HG02852 (cell line): ENCODE results near the gene ADCY4.
A peak's percentile ranks its signal among the peaks of the same experiment; 100 is the strongest.
"Not testable (repeated sequence)": the region's sequence is repeated elsewhere in the genome, so short reads cannot be mapped to it uniquely, and the experiment has no call there.

Experiments
- ATAC-seq: cut with Tn5 transposase; IDR thresholded peaks from one replicate; pipeline ENCODE4 v1.9.1; 2021; ENCODE audit warnings: mild to moderate bottlenecking, moderate library complexity; ENCODE audit not compliant: unreplicated experiment

The ADCY4 gene

DNA sequence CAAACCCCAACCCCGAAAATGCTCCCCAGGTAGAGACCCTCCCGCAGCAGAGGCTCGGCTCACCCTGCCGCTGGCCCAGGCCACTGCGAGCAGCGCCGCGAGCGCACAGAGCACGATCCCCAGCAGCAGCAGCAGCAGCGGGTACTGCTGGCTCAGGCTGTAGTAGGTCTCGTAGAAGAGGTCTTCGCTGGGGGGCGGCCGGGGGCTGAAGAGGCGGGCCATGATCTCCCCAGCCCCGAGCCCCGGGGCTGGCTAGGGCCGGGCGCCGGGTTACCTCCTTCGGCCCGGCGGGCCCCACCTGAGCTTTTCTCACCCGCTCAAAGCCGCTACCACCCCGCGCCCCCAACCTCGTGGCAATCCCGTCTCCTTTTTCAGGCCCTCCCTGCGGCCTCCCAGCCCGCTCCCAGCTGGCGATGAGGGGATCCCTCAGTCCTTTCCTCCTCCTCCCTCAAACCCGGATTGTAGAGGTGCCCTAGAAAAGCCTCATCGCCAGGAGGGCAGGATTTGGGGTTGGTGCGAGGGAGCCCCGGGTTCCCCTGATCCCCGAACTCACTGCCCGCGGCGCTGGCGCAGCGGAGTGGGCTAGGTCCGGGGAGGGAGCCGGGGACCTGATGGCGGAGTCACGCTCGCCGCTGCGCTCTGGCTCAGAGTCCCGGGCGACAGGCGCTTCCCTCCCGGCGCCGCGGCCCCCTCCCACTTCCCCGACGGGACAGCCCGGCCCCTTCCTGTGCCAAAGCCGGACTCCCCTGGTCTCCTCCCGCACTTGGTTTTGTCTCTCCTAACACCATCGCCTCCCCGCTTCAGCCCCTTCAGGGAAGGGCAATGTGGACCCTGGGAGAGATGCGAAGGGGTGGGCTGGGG, at the start of gene ADCY4:
ADCY4 (minus strand) TSS at position 641 of the 861 bp plus-strand sequence; CDS start at position 222, 419 bp downstream.
- no peak for ATAC-seq

DNA sequence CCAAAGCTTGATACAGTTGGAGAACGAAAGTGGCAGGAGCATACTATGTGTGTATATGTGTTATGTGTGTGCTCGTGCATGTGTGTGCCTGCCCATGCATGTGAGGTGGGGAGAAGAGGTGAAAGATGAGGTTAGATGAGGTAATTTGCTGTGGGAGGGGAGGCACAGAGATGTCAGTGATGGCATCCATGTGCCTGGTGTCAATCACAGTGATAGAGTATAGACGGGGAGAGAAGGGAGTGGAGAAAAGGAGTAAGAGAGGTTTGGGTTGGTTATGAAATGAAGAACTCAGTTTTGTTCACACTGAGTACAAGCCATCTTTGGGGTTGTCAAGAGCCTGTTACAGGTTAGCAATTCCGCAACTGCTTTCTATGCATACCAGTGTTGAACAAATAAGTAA, 49.3 kb upstream of the ADCY4 start:
- no peak for ATAC-seq

DNA sequence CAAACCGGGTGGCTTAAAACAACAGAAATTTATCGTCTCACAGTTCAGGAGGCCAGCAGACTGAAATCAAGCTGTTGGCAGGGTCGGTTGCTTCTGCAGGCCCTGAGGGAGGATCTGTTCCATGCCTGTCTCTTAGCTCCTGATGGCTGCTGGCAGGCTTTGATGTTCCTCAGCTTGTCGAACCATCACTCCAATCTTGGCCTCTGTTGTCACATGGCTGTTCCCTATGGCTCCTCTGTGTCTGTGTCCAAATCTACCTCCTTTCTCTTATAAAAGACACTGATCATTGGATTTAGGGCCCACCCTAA, 47.1 kb upstream of the ADCY4 start:
- ATAC-seq, result no peak

DNA sequence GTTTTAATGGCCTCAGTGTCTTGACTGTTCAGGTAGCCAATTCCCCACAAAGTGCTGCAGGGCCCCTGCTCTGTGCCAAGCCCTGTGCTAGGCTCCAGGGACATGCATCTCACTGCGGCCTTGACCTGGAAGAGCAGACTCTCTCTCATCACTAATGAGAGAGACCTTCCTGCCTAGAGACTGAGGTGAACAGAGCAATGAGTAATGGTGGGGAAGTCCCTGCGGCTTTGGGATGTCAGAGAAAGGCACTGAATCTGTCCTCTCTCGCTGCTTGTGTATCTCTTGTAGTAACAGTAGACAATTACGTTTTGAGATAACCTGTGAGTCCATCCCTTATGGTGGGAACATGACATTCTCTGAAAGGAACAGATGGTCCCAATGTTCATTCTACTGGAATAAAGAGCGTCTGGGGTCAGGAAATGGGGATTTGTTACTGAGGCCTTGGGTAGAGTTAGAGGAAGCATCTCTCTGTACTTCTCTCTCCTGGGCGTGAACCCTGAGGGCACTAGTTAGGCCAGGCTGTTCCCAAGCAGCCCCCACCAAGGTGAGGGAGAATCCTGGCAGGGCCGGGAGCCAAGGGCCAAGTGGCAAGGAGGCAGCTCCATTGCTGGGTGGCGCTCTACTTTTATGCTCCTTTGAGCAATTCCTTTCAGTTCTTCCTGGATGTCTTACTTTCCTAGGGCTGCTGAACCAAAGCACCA, 46.6 kb upstream of the ADCY4 start:
- ATAC-seq, result peak; percentile 54

DNA sequence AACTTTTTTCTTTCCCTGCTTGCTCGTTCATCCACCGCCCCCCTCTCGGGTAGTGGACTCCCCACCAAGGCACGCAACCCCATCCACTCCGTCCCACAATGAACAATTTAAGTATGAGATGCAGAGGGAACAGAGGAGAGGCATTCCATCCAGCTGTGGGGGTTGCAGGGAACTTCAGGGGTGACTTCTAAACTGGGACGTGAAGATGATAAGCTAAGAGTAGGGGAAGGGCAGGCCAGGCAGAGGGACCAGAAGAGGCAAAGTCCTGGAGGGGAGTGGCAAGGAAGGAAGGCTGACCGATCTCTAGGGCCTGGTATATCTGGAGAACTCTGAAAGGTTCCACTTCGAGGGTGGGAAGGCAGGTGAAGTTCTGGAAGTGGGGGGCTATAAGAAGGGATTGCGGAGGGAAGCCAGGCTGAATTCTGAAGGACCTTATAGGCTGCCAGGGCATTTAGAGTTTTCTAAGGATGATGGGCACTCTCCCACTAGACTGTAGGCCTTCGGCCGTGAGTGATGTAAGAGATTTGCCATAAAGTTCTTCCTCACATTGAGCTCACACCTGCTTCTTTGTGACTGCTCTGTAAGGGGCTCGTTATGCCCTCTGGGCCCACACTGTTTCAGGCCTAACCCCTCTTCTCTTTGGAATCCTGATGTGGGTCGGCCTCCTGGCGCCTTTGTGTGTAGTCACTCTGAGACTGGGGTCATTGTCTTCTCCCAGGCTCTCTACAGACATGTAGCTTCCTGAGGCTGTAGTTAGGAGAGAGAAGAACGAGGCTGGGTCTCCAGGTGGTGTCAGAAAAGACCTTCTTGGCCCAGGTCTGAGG, 45.2 kb upstream of the ADCY4 start:
- no peak for ATAC-seq

DNA sequence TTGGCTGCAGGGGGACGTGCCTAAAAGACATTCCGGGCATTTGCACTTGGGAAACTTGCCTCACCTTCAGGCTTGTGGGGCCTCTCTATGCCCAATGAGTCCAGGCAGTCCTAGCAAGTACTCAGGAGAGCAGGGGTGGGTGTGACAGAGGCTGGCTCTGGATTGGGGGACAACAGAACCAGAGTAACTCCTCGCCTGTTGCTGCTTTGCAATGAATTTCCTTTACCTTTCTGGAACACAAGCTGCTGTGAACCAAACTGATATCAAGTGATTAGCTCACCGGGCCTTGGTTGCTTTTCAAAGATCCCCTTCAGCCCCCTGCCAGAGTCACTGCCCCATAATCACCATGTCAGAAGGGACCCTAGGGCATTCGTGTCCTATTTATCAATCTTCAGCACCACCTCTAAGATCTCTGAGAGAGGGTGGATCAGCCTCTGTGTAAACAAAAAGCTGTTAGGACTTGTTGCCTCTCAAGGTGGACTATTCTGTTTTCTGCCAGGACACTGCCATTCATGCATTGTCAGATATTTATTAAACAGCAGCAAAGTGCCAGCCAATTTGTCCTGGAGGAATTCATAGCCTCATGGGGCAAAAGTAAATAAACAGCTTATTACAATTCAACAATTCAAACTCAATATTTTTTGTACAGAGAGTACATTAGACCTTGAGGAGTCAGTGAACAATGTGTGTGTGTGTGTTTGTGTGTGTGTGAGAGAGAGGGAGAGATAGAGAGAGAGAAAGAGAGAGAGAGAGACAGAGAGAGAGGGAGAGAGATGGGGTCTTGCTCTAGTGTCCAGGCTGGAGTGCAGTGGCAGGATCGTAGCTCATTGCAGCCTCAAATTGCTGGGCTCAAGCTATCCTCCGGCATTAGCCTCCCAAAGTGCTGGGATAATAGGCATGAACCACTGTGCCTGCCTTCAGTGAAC, 44.4 kb upstream of the ADCY4 start:
- no peak for ATAC-seq

DNA sequence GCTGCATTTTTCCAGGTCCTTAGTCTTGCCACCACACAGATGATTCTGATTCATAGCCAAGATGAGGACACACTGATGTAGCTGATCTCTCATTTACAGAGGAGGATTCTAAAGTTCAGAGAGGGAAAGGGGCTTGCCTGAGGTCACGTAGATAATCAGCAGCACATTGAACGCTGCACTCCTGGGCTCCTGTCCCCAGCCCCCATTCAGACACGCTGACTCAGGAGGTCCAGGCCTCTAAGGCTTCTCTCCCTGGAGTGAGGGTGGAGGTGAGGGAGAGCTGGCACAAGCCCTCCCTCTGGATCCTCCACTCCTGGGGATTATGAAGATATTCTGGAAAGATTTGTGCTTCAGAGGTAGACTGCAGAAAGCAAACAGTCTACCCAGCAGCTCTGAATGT, 43.5 kb upstream of the ADCY4 start:
- no peak for ATAC-seq

DNA sequence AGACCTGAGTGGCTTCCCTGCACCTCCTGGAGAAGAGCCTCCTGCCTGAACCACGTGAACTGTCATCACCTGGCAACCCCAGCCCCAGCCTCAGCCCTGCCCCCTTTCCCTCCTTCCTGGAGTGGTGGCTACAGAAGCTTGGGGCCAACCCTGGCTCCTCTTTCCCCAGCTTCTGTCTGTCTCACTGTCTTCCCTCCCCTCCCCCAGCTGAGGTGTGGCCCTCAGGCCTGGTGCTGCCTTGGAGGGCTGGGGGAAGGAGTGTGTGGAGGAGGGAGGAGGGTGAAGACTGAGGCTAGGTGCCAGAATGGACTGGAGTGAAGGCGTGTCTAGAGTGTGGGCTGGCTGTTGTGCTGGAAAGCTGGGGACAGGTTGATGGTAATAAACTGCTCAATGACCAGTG, 42.8 kb upstream of the ADCY4 start:
- ATAC-seq, result no peak

DNA sequence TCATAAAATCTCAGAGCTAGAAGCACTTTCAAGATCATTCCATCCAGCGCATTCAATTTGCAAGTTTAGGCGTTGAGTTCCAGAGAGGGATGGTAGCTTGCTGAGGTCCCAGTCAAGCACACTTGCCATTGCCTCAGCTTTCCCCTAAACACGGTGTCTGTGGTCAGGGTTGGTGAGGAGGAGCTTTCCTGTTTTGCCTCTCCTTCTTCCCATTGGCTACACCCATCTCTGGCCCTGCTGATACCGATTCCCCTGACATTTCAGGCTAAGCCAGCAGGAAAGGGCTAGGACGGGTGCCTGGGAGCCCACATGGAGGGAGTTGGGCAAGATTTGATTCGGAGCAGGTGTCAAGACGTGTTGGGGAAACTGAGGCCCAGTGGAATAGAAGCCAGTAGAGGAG, 42.3 kb upstream of the ADCY4 start:
- no peak for ATAC-seq

DNA sequence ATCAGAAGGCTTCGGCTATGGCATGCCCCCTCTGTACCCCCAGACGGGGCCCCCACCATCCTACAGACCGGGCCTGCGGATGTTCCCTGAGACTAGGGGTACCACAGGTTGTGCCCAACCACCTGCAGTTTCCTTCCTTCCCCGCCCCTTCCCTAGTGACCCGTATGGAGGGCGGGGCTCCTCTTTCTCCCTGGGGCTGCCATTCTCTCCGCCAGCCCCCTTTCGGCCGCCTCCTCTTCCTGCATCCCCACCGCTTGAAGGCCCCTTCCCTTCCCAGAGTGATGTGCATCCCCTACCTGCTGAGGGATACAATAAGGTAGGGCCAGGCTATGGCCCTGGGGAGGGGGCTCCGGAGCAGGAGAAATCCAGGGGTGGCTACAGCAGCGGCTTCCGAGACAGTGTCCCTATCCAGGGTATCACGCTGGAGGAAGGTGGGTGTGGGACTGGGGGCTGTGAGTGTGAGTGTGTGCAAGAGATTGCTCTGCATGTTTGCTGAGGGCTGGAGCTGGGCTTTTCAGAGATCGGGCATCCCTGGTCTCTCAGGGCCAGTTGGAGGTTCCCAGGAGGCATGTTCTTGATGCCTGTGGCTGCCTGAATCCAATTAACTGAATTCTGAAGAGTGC, 41.7 kb upstream of the ADCY4 start:
- no peak for ATAC-seq

DNA sequence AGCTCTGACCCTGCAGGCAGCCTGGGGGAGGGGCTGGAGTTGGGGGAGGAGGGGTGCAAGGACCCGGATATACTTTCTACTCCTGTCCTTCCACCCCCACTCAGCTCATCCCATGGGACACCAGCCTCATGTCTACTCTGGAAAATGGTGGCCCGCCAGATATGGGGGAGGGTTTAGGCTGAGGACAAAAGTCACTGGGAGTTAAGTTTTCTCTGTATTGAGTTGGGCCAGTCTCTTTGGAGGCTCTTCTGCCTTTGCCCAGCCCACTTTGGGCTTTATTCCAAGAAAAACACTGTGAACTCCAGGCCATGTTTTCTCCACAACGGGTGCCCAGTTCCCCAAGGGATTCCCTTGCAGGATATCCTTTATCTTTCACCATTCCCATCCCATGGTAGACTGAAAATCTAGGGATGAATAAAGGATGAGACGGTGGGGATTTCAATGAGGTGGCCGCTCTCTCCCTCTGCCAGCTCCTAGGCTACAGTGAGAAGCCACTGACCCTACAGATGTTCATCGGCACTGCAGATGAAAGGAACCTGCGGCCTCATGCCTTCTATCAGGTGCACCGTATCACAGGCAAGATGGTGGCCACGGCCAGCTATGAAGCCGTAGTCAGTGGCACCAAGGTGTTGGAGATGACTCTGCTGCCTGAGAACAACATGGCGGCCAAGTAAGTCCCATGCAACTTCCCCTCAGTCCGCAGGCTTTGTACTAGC, 38.0 kb upstream of the ADCY4 start:
- no peak for ATAC-seq

DNA sequence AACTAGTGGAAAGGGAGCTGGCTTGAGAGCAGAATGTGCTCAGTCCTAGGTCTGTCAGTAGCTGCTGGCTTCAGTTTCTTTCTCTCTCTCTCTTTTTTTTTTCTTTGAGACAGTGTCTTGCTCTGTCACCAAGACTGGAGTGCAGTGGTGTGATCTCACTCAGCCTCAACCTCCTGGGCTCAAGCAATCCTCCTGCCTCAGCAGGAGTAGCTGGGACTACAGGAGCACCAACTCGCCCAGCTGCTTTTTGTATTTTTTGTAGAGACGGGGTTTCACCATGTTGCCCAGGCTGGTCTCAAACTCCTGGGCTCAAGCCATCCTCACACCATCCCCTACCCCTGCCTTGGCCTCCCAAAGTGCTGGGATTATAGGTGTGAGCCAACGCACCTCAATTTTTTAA, 36.7 kb upstream of the ADCY4 start:
- ATAC-seq, result not testable (repeated sequence)

DNA sequence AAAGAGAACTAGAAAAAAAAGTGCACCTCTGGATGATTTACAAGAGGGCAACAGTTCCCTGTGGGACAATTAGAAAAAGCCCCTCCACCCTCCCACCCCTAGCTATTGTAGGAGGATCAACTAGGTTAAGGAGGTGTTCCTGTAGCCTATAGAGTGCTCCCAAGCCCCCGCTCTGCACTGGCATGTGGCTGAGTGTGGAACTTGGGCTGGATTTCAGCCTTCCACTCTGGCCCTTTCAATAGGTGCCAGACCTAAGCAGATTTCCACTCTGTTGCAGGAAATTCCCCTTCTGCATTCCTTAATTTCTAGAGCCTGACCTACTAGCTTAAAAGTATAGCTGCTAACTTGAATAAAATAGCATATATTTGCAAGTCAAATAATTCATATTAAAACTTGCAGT, 35.9 kb upstream of the ADCY4 start:
- ATAC-seq, result no peak

DNA sequence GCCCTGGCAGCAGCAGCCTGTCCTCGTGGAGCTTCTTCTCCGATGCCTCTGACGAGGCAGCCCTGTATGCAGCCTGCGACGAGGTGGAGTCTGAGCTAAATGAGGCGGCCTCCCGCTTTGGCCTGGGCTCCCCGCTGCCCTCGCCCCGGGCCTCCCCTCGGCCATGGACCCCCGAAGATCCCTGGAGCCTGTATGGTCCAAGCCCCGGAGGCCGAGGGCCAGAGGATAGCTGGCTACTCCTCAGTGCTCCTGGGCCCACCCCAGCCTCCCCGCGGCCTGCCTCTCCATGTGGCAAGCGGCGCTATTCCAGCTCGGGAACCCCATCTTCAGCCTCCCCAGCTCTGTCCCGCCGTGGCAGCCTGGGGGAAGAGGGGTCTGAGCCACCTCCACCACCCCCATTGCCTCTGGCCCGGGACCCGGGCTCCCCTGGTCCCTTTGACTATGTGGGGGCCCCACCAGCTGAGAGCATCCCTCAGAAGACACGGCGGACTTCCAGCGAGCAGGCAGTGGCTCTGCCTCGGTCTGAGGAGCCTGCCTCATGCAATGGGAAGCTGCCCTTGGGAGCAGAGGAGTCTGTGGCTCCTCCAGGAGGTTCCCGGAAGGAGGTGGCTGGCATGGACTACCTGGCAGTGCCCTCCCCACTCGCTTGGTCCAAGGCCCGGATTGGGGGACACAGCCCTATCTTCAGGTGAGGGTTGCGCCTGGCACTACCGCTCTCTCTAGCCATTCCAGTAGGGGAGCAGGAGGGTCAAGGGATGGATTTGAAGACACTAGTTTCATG, 35.2 kb upstream of the ADCY4 start:
- no peak for ATAC-seq

DNA sequence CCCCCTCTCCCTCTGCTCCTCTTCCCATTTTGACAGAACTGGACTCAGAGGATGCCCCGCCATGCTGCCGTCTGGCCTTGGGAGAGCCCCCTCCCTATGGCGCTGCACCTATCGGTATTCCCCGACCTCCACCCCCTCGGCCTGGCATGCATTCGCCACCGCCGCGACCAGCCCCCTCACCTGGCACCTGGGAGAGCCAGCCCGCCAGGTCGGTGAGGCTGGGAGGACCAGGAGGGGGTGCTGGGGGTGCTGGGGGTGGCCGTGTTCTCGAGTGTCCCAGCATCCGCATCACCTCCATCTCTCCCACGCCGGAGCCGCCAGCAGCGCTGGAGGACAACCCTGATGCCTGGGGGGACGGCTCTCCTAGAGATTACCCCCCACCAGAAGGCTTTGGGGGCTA, 34.6 kb upstream of the ADCY4 start:
- no peak for ATAC-seq

DNA sequence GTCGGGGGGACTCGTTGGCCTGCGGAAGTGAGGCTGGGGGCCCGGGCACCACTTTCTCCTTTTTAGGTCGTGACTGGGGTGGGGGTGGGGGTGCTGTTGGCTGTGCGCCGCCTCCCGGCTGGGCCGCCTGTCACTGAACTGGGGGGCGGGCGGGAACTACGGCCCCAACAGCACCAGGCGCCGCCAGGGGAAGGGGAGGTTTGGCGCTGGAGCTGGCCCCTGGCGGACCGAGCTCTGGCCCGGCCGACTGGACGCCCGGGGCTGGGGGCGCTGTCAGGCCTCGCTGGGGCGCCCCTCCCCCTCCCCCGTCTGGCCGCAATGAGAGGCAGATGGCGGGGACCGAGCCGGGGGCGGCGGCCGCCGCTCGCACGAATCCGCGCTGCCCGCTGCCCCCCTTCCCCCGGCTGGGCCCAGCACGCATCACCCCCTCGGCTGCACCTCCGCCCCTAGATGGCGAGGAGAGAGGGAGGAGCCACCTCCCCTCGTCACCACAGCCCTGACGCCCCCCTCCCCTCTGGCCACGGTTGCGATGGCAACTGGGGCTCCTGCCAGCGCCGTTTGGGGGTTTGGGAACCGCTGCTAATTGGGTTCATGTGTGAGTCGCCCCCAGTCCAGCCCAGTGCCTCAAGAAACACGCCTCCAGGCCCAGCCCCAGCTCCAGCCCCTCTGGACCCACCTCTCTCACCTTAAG, 33.8 kb upstream of the ADCY4 start:
- ATAC-seq, result no peak

DNA sequence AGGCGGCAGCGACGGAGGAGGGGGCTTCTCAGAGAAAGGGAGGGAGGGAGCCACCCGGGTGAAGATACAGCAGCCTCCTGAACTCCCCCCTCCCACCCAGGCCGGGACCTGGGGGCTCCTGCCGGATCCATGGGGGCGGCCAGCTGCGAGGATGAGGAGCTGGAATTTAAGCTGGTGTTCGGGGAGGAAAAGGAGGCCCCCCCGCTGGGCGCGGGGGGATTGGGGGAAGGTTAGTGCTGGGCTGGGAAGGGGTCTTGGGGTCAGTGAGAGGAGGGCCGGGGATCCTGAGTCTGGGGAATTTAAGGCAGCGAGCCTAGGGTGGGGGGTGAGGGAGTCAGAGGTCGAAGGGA, 33.3 kb upstream of the ADCY4 start:
- ATAC-seq, result no peak

DNA sequence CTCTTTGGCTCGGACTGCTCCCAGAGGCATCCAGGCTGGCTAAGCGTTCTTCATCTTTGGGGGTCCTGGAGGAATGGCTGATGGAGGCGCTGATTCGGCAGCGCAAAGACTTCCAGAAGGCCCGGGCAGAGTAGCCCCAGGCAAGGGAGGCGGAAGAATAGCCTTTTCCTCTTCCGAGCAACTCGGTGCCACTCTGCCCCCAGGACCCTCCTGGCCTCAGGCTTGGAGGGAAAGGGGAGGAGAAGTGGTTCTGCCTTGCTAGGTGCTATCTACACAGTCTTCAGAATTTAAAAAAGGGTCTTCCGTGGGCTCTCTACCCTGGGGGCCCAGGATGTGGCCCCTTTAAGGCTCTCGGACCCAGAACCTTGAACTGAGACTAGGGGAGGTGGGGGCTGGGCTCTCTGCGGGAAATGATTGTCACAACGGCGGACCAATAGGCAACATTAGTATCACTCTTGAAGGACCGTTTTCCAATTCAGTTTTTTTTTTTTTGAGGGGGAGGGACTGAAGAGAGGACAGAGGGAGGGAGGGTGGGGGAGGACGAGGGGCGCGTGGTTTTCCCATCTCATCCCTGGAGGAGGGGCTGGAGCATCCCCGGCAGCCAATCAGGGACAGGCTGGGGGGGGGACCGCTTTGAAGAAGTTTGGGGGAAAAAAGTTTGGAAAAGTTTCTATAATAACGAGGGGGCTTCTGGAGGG, 32.8 kb upstream of the ADCY4 start, which contains the start of gene NFATC4:
NFATC4 (plus strand) TSS at position 671 of the 698 bp plus-strand sequence. CDS start 157 bp downstream, outside the sequence.
- peak; percentile 9 for ATAC-seq
